Stimulated activated CD4-positive, alpha-beta T cell treated with anti-CD3 and anti-CD28 coated beads, Interleukin-12 subunit alpha, Interleukin-12 subunit beta, amount 100 ng/mL, for 48 hours (primary cell): ENCODE data around the gene TTC17.

Experiments used
- DNase-seq, 3 donors: peaks; one replicate each; pipeline ENCODE4 v3.0.0-alpha.2; 2020; ENCODE audit warnings: low read depth in 2 of 3, low spot score in 1 of 3

Gene TTC17

GRCh38 chr11:43521471-43521870, 162.8 kb downstream of the TTC17 start:
- no peak for DNase-seq

DNA sequence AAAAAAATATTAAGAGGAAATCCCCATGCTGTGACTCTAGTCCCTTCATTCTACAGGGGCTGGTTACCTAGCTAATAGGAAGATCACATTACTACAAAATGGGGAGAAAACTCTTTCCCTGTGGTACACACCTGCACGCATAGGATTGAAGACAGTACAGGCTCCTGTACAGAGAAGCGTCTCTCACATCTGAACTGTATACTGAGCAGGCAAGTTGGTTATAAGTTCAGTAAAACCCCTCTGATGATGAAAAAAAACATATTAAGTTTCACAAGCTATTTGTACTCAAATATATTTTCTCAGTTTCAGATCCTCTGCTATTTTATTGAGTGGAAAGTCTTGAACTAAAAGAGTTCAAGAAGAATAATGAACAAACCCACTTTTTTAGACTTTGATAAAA, 164.9 kb downstream of the TTC17 start:
- DNase-seq: no peak

DNA sequence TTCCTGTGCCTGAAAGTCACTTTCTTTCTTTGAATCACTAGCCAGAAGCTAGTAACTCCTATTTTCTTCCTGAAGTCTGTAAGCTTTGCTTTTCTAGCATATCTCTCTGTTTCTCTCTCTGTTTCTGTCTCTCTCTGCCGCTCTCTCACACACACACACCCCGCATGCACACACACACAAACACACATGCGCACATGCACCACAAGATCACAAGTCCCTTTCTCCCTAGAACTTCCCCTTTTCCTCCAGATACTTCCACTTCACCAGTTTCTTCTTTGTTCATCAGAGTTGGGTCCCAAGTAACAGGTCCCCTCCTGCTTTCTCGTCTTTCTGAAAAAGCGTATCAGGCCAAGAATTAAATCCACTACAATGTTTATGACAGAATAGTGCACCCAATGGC, 173.3 kb downstream of the TTC17 start:
- DNase-seq: no peak

- no peak for DNase-seq
Measured at GRCh38 chr11:43537833-43538615, 179.3 kb downstream of the TTC17 start.

DNA sequence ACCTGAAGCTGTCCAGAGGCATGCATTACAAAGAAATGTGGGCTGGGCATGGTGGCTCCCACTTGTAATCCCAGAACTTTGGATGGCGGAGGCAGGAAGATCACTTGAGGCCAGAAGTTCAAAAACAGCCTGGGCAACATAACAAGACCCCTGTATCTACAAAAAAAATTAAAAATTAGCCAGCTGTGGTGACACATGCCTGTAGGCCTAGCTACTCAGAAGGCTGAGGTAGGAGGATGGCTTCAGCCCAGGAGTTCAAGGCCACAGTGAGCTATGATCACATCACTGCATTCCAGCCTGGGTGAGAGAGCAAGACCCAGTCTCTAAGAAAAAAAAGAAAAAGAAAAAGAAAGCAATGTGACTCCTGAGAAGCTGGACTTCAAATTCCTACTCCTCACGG, 183.3 kb downstream of the TTC17 start:
- DNase-seq: no peak

DNA sequence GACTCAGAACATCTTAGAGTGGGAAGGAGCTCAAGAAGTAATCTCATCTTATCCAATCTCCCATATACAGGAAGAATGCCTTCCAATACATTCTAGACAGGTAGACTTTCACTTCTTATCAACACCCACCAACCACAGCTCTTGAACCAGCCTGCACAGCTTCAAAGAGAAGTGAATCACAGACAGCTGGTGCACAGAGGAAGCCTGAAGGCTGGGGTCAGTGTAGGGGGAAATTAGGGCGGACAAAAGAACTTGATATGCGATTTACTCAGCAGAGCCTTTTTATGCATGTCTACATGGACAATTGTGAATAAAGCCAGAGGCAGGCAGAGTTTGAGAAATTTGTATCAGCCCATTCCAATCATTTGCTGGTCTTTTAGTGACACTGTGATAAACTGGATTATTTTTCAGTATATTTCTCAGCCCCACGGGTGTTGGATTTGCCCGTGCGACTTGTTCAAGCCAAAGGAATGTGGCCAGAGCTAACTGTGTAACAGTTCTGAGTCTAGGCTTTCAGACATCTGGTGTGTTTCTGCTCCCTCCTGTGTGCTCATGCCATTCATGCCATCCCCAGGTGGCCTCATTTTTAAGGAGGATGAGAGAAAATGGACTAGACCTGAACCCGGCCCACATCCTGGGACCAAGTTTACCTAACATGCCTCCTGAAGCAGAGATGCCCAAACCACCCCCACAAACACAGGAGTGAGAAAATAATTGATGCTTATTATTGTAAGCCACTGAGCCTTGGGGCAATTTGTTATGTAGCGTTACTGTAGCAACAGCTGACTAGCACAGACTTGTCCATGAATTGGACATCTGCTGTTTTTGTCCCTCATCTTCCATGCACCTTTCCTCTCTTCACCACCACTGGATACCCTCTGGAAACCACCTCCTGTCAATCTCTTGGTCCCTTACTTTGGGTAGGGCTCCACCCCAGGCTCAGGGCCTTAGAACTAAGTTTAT, 184.3 kb downstream of the TTC17 start:
- no peak for DNase-seq
